H9 (cell line): Measurements from ENCODE around the gene TMEM117. TPM values are rescaled to one million over a fixed set of nuclear protein-coding genes. Genes with fewer than 3 reads are reported as not detected.

Source experiments
- DNase-seq: peaks from one replicate; pipeline ENCODE4 v3.0.0-alpha.2; 2017
- H2AFZ ChIP-seq: one replicate; pipeline ENCODE4 v1.6.1; 2013; ENCODE audit warnings: mild to moderate bottlenecking, low read length, control low read depth, moderate library complexity
- H2AK5ac ChIP-seq: 2 replicates; pipeline ENCODE4 v1.6.1; 2013; ENCODE audit warnings: low read length, control low read depth, mixed read lengths; ENCODE audit not compliant: insufficient read length
- H2BK120ac ChIP-seq: one replicate; pipeline ENCODE4 v1.6.1; 2013; ENCODE audit warnings: low read depth, mild to moderate bottlenecking, low read length, control low read depth, inconsistent platforms; ENCODE audit not compliant: poor library complexity, severe bottlenecking
- H2BK12ac ChIP-seq: 2 replicates; pipeline ENCODE4 v1.6.1; 2013; ENCODE audit warnings: low read length, control low read depth, mixed read lengths, low read depth; ENCODE audit not compliant: insufficient read length
- H2BK15ac ChIP-seq: 2 replicates; pipeline ENCODE4 v1.6.1; 2013; ENCODE audit warnings: low read depth, low read length, control low read depth
- H2BK20ac ChIP-seq: one replicate; pipeline ENCODE4 v1.6.1; 2013; ENCODE audit warnings: low read depth, mild to moderate bottlenecking, low read length, control low read depth, inconsistent platforms; ENCODE audit not compliant: poor library complexity, severe bottlenecking
- H2BK5ac ChIP-seq: 2 replicates; pipeline ENCODE4 v1.6.1; 2013; ENCODE audit warnings: low read length, control low read depth, mixed read lengths; ENCODE audit not compliant: insufficient read length
- H3K14ac ChIP-seq: 2 replicates; pipeline ENCODE4 v1.6.1; 2013; ENCODE audit warnings: low read length, control low read depth; ENCODE audit not compliant: insufficient read depth
- H3K18ac ChIP-seq: 2 replicates; pipeline ENCODE4 v1.6.1; 2013; ENCODE audit warnings: low read depth, mild to moderate bottlenecking, mixed read lengths, low read length, control low read depth; ENCODE audit not compliant: insufficient read length
- H3K23ac ChIP-seq: 2 replicates; pipeline ENCODE4 v1.6.1; 2013; ENCODE audit warnings: low read length, control low read depth, mixed read lengths, low read depth; ENCODE audit not compliant: insufficient read length
- H3K23me2 ChIP-seq: 2 replicates; pipeline ENCODE4 v1.6.1; 2013; ENCODE audit warnings: low read depth, mild to moderate bottlenecking, mixed read lengths, low read length, control low read depth; ENCODE audit not compliant: insufficient read length, poor library complexity, severe bottlenecking
- H3K27ac ChIP-seq: 2 replicates; pipeline ENCODE4 v1.5.1; 2013; ENCODE audit warnings: low read length, control low read depth, mixed read lengths, low read depth; ENCODE audit not compliant: insufficient read length
- H3K27me3 ChIP-seq: 2 replicates; pipeline ENCODE4 v1.6.1; 2013; ENCODE audit warnings: low read length, control low read depth, inconsistent platforms; ENCODE audit not compliant: insufficient read depth
- H3K4ac ChIP-seq: 2 replicates; pipeline ENCODE4 v1.6.1; 2013; ENCODE audit warnings: low read depth, mild to moderate bottlenecking, control low read depth, inconsistent platforms, low read length, moderate library complexity
- H3K4me1 ChIP-seq: 2 replicates; pipeline ENCODE4 v1.6.1; 2013; ENCODE audit warnings: low read length, control low read depth, inconsistent platforms; ENCODE audit not compliant: insufficient read depth
- H3K4me2 ChIP-seq: 2 replicates; pipeline ENCODE4 v1.6.1; 2013; ENCODE audit warnings: low read length, control low read depth, mixed read lengths; ENCODE audit not compliant: insufficient read length, insufficient read depth
- H3K56ac ChIP-seq: 2 replicates; pipeline ENCODE4 v1.6.1; 2013; ENCODE audit warnings: low read depth, mild to moderate bottlenecking, mixed read lengths, low read length, control low read depth; ENCODE audit not compliant: insufficient read length
- H3K79me1 ChIP-seq: 2 replicates; pipeline ENCODE4 v1.6.1; 2013; ENCODE audit warnings: low read depth, mild to moderate bottlenecking, moderate library complexity, low read length, control low read depth, inconsistent platforms; ENCODE audit not compliant: insufficient read depth, poor library complexity, severe bottlenecking
- H3K79me2 ChIP-seq: 2 replicates; pipeline ENCODE4 v1.6.1; 2013; ENCODE audit warnings: low read length, control low read depth, inconsistent platforms; ENCODE audit not compliant: insufficient read depth
- H3K9ac ChIP-seq: 2 replicates; pipeline ENCODE4 v1.6.1; 2013; ENCODE audit warnings: low read length, control low read depth, mixed read lengths; ENCODE audit not compliant: insufficient read length; ENCODE audit errors: extremely low read depth
- H3K9me3 ChIP-seq: one replicate; pipeline ENCODE4 v1.6.1; 2013; ENCODE audit warnings: low read depth, low read length, inconsistent platforms; ENCODE audit not compliant: control insufficient read depth
- H3T11ph ChIP-seq: one replicate; pipeline ENCODE4 v1.6.1; 2013; ENCODE audit warnings: mild to moderate bottlenecking, low read length, control low read depth, inconsistent platforms
- H4K20me1 ChIP-seq: one replicate; pipeline ENCODE4 v1.6.1; 2013; ENCODE audit not compliant: control insufficient read depth, insufficient read length, insufficient read depth
- H4K5ac ChIP-seq: 2 replicates; pipeline ENCODE4 v1.6.1; 2013; ENCODE audit warnings: low read depth, mild to moderate bottlenecking, mixed read lengths, low read length, control low read depth; ENCODE audit not compliant: insufficient read length
- H4K8ac ChIP-seq: replicated peaks from 2 replicates; pipeline ENCODE4 v1.6.1; 2013; ENCODE audit warnings: low read length, control low read depth, mixed read lengths, low read depth; ENCODE audit not compliant: insufficient read length
- H4K91ac ChIP-seq: 2 replicates; pipeline ENCODE4 v1.6.1; 2013; ENCODE audit warnings: low read depth, mild to moderate bottlenecking, moderate library complexity, mixed read lengths, low read length, control low read depth; ENCODE audit not compliant: insufficient read length
- H3K27ac Mint-ChIP-seq, 3 experiments: 2 replicates in 2 of 3; 3 replicates in 1 of 3; pipeline ENCODE4 v1.8.0; 2020 to 2021; ENCODE audit warnings: mixed read lengths in 3 of 3, mild to moderate bottlenecking in 1 of 3, moderate library complexity in 1 of 3
- H3K27me3 Mint-ChIP-seq: 2 replicates; pipeline ENCODE4 v1.8.0; 2021; ENCODE audit warnings: low read depth, mild to moderate bottlenecking, moderate library complexity, mixed read lengths
- H3K36me3 Mint-ChIP-seq, 3 experiments: 2 replicates in 2 of 3; 3 replicates in 1 of 3; pipeline ENCODE4 v1.8.0; 2020 to 2021; ENCODE audit warnings: low read depth in 3 of 3, mixed read lengths in 3 of 3; ENCODE audit not compliant: insufficient read depth in 1 of 3
- H3K4me1 Mint-ChIP-seq, 2 experiments: 2 replicates each; pipeline ENCODE4 v1.8.0; 2020; ENCODE audit warnings: mixed read lengths in 2 of 2
- H3K4me3 Mint-ChIP-seq, 2 experiments: 2 replicates in 1 of 2; 3 replicates in 1 of 2; pipeline ENCODE4 v1.8.0; 2020 to 2021; ENCODE audit warnings: mild to moderate bottlenecking in 2 of 2, mixed read lengths in 2 of 2, moderate library complexity in 1 of 2
- H3K9me3 Mint-ChIP-seq, 2 experiments: 2 replicates in 1 of 2; 3 replicates in 1 of 2; pipeline ENCODE4 v1.8.0; 2020; ENCODE audit warnings: mild to moderate bottlenecking in 2 of 2, mixed read lengths in 2 of 2, moderate library complexity in 1 of 2
- total RNA-seq: library from RNA; stranded (reverse); gene quantifications from 2 replicates; pipeline ENCODE4 v1.2.1, GENCODE V29; 2021
- TF ChIP-seq, protein P1 (sequence below): fragments of 200-600 bp; sonication (generic); conservative IDR thresholded peaks from 3 replicates; pipeline ENCODE4 v1.8.0; 2021; ENCODE audit warnings: antibody characterized with exemption, mild to moderate bottlenecking

Gene TMEM117
- total RNA-seq, 1 experiment from 2014 or later, result 1.7 TPM

DNA sequence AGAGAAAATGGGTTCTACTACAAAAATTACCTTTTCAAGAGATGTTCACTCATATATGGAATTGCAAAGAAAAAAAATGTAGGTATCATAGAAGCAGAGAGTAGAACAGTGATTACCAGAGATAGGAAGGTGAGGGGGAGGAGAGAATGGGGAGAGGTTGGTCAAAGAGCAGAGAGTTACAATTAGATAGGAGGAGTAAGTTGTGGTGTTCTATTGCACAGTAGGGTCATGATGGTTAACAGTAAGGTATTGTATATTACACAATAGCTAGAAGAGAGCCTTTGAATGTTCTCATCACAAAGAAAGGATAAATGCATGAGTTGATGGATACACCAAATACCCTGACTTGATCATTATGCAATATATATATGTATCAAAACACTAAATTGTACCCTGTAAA, 145.8 kb downstream of the TMEM117 start:
- Histone ChIP-seq H3K23ac (no peak overlapping the region), H2BK120ac (no peak overlapping the region), H3K18ac (no peak overlapping the region), H3K9ac (no peak overlapping the region), H4K20me1 (no peaks in the 10 kb centered on the region), H3K27me3 (no peaks in the 10 kb centered on the region), H3K4ac (no peak overlapping the region), H2BK5ac (no peak overlapping the region), H3K4me2 (no peak overlapping the region), H3K79me1 (no peaks in the 10 kb centered on the region), H2BK20ac (no peak overlapping the region), H3T11ph (no peak overlapping the region), H3K23me2 (no peaks in the 10 kb centered on the region), H3K56ac (no peak overlapping the region), H3K4me1 (no peaks in the 10 kb centered on the region), H3K14ac (no peak overlapping the region), H2BK12ac (no peak overlapping the region), H4K8ac (no peak overlapping the region), H2BK15ac (no peak overlapping the region), H3K9me3 (peaks cover 26% of the 10 kb centered on the region), H4K5ac (no peak overlapping the region), H2AFZ (no peak overlapping the region), H4K91ac (no peak overlapping the region), H2AK5ac (no peak overlapping the region), H3K79me2 (no peaks in the 10 kb centered on the region), H3K27ac (no peak overlapping the region)
- DNase-seq, result no peak
- Mint-ChIP-seq H3K9me3 (peaks cover 37 to 40% of the 10 kb centered on the region in 2 experiments), H3K27ac (no peak overlapping the region), H3K36me3 (peaks cover 29 to 45% (median 35%) of the 10 kb centered on the region in 3 experiments), H3K4me1 (peaks cover 7 to 8% of the 10 kb centered on the region in 2 experiments; a peak in 3 of 4 replicates), H3K4me3 (no peak overlapping the region; a peak in 1 of 5 replicates), H3K27me3 (no peaks in the 10 kb centered on the region)
- TF ChIP-seq, protein P1, sequence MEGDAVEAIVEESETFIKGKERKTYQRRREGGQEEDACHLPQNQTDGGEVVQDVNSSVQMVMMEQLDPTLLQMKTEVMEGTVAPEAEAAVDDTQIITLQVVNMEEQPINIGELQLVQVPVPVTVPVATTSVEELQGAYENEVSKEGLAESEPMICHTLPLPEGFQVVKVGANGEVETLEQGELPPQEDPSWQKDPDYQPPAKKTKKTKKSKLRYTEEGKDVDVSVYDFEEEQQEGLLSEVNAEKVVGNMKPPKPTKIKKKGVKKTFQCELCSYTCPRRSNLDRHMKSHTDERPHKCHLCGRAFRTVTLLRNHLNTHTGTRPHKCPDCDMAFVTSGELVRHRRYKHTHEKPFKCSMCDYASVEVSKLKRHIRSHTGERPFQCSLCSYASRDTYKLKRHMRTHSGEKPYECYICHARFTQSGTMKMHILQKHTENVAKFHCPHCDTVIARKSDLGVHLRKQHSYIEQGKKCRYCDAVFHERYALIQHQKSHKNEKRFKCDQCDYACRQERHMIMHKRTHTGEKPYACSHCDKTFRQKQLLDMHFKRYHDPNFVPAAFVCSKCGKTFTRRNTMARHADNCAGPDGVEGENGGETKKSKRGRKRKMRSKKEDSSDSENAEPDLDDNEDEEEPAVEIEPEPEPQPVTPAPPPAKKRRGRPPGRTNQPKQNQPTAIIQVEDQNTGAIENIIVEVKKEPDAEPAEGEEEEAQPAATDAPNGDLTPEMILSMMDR, result no peak
